CD8-positive, alpha-beta memory T cell (primary cell): ENCODE results near the gene KRTAP1-4. TPM values are rescaled to one million over a fixed set of nuclear protein-coding genes. Genes with fewer than 3 reads are reported as not detected.
A peak's percentile ranks its signal among the peaks of the same experiment; 100 is the strongest.
"Not testable (repeated sequence)": the region's sequence is repeated elsewhere in the genome, so short reads cannot be mapped to it uniquely, and the experiment has no call there.

Experiments
- CTCF ChIA-PET: fragments of 350-600 bp; sonication (Branson Sonifier 250); formaldehyde crosslinking; loops from one replicate; lab custom pipeline; 2021; ENCODE audit warnings: antibody characterized with exemption; lab: Charles Lee
- POLR2A ChIA-PET: fragments of 350-600 bp; sonication (Branson Sonifier 250); formaldehyde crosslinking; loops from one replicate; lab custom pipeline; 2021; ENCODE audit warnings: antibody characterized with exemption; lab: Charles Lee
- DNase-seq, 5 donors: peaks; one replicate each; pipeline versions ENCODE4 v3.0.0 to v3.0.0-alpha.2; 2020 to 2022; ENCODE audit warnings: mixed read lengths in 1 of 5
- H3K27ac ChIP-seq: one replicate; pipeline ENCODE4 v1.7.0; 2013; ENCODE audit warnings: low read depth, mild to moderate bottlenecking, low read length, moderate library complexity
- H3K27me3 ChIP-seq: 2 replicates; pipeline ENCODE4 v1.7.0; 2013; ENCODE audit warnings: low read length, mild to moderate bottlenecking; ENCODE audit not compliant: insufficient read depth, poor library complexity, severe bottlenecking
- H3K36me3 ChIP-seq: 2 replicates; pipeline ENCODE4 v1.7.0; 2013; ENCODE audit warnings: mild to moderate bottlenecking, low read length, moderate library complexity; ENCODE audit not compliant: insufficient read depth
- H3K4me1 ChIP-seq: 2 replicates; pipeline ENCODE4 v1.7.0; 2013; ENCODE audit warnings: mild to moderate bottlenecking, low read length, moderate library complexity; ENCODE audit not compliant: insufficient read depth
- H3K4me3 ChIP-seq: 2 replicates; pipeline ENCODE4 v1.7.0; 2013; ENCODE audit warnings: mild to moderate bottlenecking, low read length
- H3K9me3 ChIP-seq: 2 replicates; pipeline ENCODE4 v1.7.0; 2013; ENCODE audit warnings: mild to moderate bottlenecking, low read length
- H3K27ac Mint-ChIP-seq, 8 donors: one replicate each; pipeline ENCODE4 v1.8.0; 2020 to 2021; ENCODE audit warnings: mixed read lengths in 8 of 8, mild to moderate bottlenecking in 6 of 8, inconsistent platforms in 3 of 8, moderate library complexity in 3 of 8
- H3K27me3 Mint-ChIP-seq, 2 donors: one replicate each; pipeline ENCODE4 v1.8.0; 2020 to 2021; ENCODE audit warnings: mixed read lengths in 2 of 2, mild to moderate bottlenecking in 1 of 2, moderate library complexity in 1 of 2
- H3K36me3 Mint-ChIP-seq, 3 donors: one replicate each; pipeline ENCODE4 v1.8.0; 2020 to 2021; ENCODE audit warnings: mixed read lengths in 3 of 3, inconsistent platforms in 1 of 3, mild to moderate bottlenecking in 1 of 3
- H3K4me1 Mint-ChIP-seq, 3 donors: one replicate each; pipeline ENCODE4 v1.8.0; 2020 to 2021; ENCODE audit warnings: mixed read lengths in 3 of 3, inconsistent platforms in 1 of 3, mild to moderate bottlenecking in 1 of 3
- H3K4me3 Mint-ChIP-seq, 7 donors: one replicate each; pipeline ENCODE4 v1.8.0; 2020 to 2021; ENCODE audit warnings: mixed read lengths in 7 of 7, mild to moderate bottlenecking in 6 of 7, moderate library complexity in 4 of 7, inconsistent platforms in 2 of 7
- H3K9me3 Mint-ChIP-seq, 5 donors: one replicate each; pipeline ENCODE4 v1.8.0; 2020 to 2022; ENCODE audit warnings: mixed read lengths in 5 of 5, mild to moderate bottlenecking in 3 of 5, moderate library complexity in 2 of 5, inconsistent platforms in 1 of 5
- polyA plus RNA-seq: library from polyadenylated mRNA; unstranded; fragments of 300-500 nt; fragmentation: Illumina TruSeq; gene quantifications from one replicate; pipeline ENCODE4 v1.2.3, GENCODE V29; 2021
- total RNA-seq, 2 experiments: library from RNA; stranded (reverse); gene quantifications; one replicate each; pipeline ENCODE4 v1.2.3, GENCODE V29; 2021

The KRTAP1-4 gene
- total and polyA plus RNA-seq, 3 experiments from 2014 or later = not detected

GRCh38 chr17:41065016-41065689, 35.2 kb upstream of the KRTAP1-4 start:
- H3K4me1 ChIP-seq, H3K4me1 Mint-ChIP-seq, H3K4me3 ChIP-seq, H3K9me3 ChIP-seq, H3K27ac ChIP-seq, H3K4me3 Mint-ChIP-seq, CTCF ChIA-PET, H3K36me3 Mint-ChIP-seq, H3K27ac Mint-ChIP-seq, DNase-seq, H3K27me3 ChIP-seq, H3K9me3 Mint-ChIP-seq, H3K36me3 ChIP-seq: not testable (repeated sequence)
- H3K27me3 Mint-ChIP-seq = peaks cover 20 to 28% of the 10 kb centered on the region in 2 donors
- POLR2A ChIA-PET = interaction anchor here (0.6 kb wide), 1 partner anchor 13 kb away, joined by 6 read pairs; no protein-coding TSS in a partner anchor

GRCh38 chr17:41064301-41064700, 34.3 kb upstream of the KRTAP1-4 start:
- no peak for DNase-seq
- ChIA-PET POLR2A (no interaction called here), CTCF (no interaction called here)
- no peaks in the 10 kb centered on the region for H3K4me1 ChIP-seq
- no peaks in the 10 kb centered on the region for H3K9me3 ChIP-seq
- no peaks in the 10 kb centered on the region for H3K36me3 Mint-ChIP-seq
- H3K27me3 ChIP-seq = no peaks in the 10 kb centered on the region
- H3K36me3 ChIP-seq = no peaks in the 10 kb centered on the region
- H3K4me3 ChIP-seq = no peak overlapping the region
- H3K9me3 Mint-ChIP-seq = no peaks in the 10 kb centered on the region
- no peak overlapping the region for H3K27ac ChIP-seq
- H3K4me1 Mint-ChIP-seq = peaks cover 0 to 2% (median 0%) of the 10 kb centered on the region in 3 donors
- H3K27me3 Mint-ChIP-seq = peaks cover 22 to 34% of the 10 kb centered on the region in 2 donors
- no peak overlapping the region for H3K4me3 Mint-ChIP-seq
- H3K27ac Mint-ChIP-seq = no peak overlapping the region

GRCh38 chr17:41063449-41063848, 33.5 kb upstream of the KRTAP1-4 start:
- H3K27ac Mint-ChIP-seq = no peak overlapping the region
- H3K36me3 ChIP-seq = no peaks in the 10 kb centered on the region
- H3K27me3 Mint-ChIP-seq = peaks cover 25 to 42% of the 10 kb centered on the region in 2 donors
- no peaks in the 10 kb centered on the region for H3K9me3 Mint-ChIP-seq
- H3K9me3 ChIP-seq = no peaks in the 10 kb centered on the region
- no peaks in the 10 kb centered on the region for H3K27me3 ChIP-seq
- no peak overlapping the region for H3K27ac ChIP-seq
- H3K4me3 Mint-ChIP-seq = no peak overlapping the region
- no peak for DNase-seq
- ChIA-PET POLR2A (no interaction called here), CTCF (no interaction called here)
- H3K36me3 Mint-ChIP-seq = no peaks in the 10 kb centered on the region
- H3K4me1 ChIP-seq = no peaks in the 10 kb centered on the region
- no peak overlapping the region for H3K4me3 ChIP-seq
- H3K4me1 Mint-ChIP-seq = no peaks in the 10 kb centered on the region

DNA sequence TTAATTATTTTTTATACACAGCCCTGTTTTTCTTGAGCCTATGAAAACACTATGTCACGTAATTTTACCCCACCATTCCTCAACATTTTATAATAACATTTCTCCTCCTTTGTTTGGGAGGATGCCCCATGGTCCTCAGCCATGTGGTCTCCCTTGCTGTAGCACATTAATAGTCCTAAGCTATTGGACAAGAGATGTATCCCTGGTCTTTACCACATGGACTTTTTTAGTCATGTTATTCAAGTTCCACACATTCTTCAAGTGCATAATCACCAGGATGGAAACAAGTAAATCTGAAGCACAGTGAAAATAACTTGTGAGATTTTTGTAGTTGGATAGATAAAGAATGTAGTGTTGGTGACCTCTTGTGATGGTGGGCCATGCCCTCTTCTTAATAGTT, 32.0 kb upstream of the KRTAP1-4 start:
- no peaks in the 10 kb centered on the region for H3K9me3 ChIP-seq

DNA sequence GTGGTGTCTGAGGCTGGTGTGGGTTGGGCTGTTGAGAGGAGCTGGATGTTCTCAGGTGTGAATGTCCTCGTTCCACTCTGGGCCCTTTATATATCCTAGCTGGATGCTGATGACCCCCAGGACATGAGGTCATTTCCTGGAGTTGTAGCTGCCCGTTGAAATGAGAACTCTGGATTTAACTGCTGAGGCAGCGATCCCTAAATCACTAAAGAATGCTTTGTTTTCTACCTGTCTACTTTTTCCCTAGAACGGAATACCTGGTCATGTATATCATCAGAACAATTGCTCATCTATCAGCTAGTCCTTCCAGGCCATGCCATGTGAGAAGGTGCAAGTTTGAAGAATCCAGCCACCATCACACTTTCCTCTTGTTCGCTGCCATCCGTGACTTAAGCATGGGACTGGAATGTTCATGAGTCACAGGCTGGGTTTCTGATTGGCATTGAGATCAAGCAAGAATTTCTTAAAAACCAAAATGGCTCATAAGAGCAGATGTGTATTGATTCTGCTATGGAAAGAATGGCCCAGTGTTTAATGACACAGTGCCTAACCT, 30.1 kb upstream of the KRTAP1-4 start, which contains the start of gene KRTAP2-3:
Gene KRTAP2-3 (minus strand): TSS at position 63 of the 553 bp plus-strand sequence. CDS start 64 bp downstream, outside the sequence.
- H3K4me3 ChIP-seq = no peak within 1 kb of the TSS
- H3K4me3 Mint-ChIP-seq = no peak within 1 kb of the TSS
- no peak for DNase-seq
- H3K27me3 ChIP-seq = no peaks in the 10 kb centered on the region
- no peaks in the 10 kb centered on the region for H3K9me3 ChIP-seq
- no peaks in the 10 kb centered on the region for H3K4me1 Mint-ChIP-seq
- POLR2A ChIA-PET = interaction anchor here (0.6 kb wide), 1 partner anchor 88 kb away, joined by 3 read pairs; no protein-coding TSS in a partner anchor
- no peaks in the 10 kb centered on the region for H3K4me1 ChIP-seq
- peaks cover 0 to 4% (median 0%) of the 10 kb centered on the region in 5 donors for H3K9me3 Mint-ChIP-seq
- H3K27ac Mint-ChIP-seq = peak within 1 kb of the TSS in 1 of 8 donors; percentile 16
- no peaks in the 10 kb centered on the region for H3K36me3 ChIP-seq
- peaks cover 33 to 64% of the 10 kb centered on the region in 2 donors for H3K27me3 Mint-ChIP-seq
- H3K36me3 Mint-ChIP-seq = no peaks in the 10 kb centered on the region
- CTCF ChIA-PET = no interaction called here
- no peak within 1 kb of the TSS for H3K27ac ChIP-seq

More for the DNA sequence above, 32.0 kb upstream of the KRTAP1-4 start:
- Mint-ChIP-seq H3K4me3 (no peak overlapping the region), H3K27ac (no peak overlapping the region), H3K9me3 (peaks cover 0 to 4% (median 0%) of the 10 kb centered on the region in 5 donors), H3K27me3 (peaks cover 33 to 52% of the 10 kb centered on the region in 2 donors), H3K4me1 (no peaks in the 10 kb centered on the region), H3K36me3 (no peaks in the 10 kb centered on the region)
- H3K4me1 ChIP-seq = no peaks in the 10 kb centered on the region
- H3K36me3 ChIP-seq = no peaks in the 10 kb centered on the region
- no peaks in the 10 kb centered on the region for H3K27me3 ChIP-seq
- no peak overlapping the region for H3K4me3 ChIP-seq
- no peak overlapping the region for H3K27ac ChIP-seq
- no peak for DNase-seq
- ChIA-PET POLR2A (no interaction called here), CTCF (no interaction called here)

GRCh38 chr17:41059276-41060051, 29.5 kb upstream of the KRTAP1-4 start:
- H3K4me1 ChIP-seq, H3K27ac ChIP-seq, DNase-seq, POLR2A ChIA-PET, H3K4me1 Mint-ChIP-seq, H3K4me3 Mint-ChIP-seq, H3K36me3 ChIP-seq, H3K9me3 Mint-ChIP-seq, H3K36me3 Mint-ChIP-seq, H3K9me3 ChIP-seq, H3K27me3 ChIP-seq, H3K4me3 ChIP-seq, CTCF ChIA-PET: not testable (repeated sequence)
- peak overlapping the region in 1 of 8 donors; percentile 16 for H3K27ac Mint-ChIP-seq
- H3K27me3 Mint-ChIP-seq = peaks cover 33 to 61% of the 10 kb centered on the region in 2 donors

GRCh38 chr17:41058741-41059140, 28.7 kb upstream of the KRTAP1-4 start:
- Mint-ChIP-seq H3K4me3 (no peak overlapping the region), H3K4me1 (no peaks in the 10 kb centered on the region), H3K9me3 (peaks cover 0 to 4% (median 0%) of the 10 kb centered on the region in 5 donors), H3K36me3 (no peaks in the 10 kb centered on the region), H3K27me3 (peaks cover 33 to 63% of the 10 kb centered on the region in 2 donors), H3K27ac (no peak overlapping the region)
- Histone ChIP-seq H3K27ac (no peak overlapping the region), H3K27me3 (no peaks in the 10 kb centered on the region), H3K36me3 (no peaks in the 10 kb centered on the region), H3K9me3 (no peaks in the 10 kb centered on the region), H3K4me1 (no peaks in the 10 kb centered on the region), H3K4me3 (no peak overlapping the region)
- ChIA-PET POLR2A (no interaction called here), CTCF (no interaction called here)
- DNase-seq = no peak

DNA sequence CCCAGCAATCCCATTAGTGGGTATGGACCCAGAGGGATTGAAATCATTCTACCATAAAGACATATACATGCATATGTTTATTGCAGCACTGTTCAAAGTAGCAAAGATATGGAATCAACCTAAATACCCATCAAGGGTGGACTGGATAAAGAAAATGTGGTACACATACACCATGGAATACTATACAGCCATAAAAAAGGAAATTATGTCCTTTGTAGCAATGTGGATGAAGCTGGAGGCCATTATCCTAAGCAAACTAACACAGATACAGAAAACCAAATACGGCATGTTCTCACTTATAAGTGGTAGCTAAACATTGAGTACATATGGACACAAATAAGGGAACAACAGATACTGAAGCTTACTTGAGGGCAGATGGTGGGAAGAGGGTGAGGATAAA, 27.6 kb upstream of the KRTAP1-4 start:
- no peaks in the 10 kb centered on the region for H3K36me3 ChIP-seq
- POLR2A ChIA-PET = no interaction called here
- peaks cover 0 to 4% (median 0%) of the 10 kb centered on the region in 5 donors for H3K9me3 Mint-ChIP-seq
- no peak overlapping the region for H3K4me3 Mint-ChIP-seq
- H3K4me1 ChIP-seq = no peaks in the 10 kb centered on the region
- no peak for DNase-seq
- H3K4me1 Mint-ChIP-seq = no peaks in the 10 kb centered on the region
- no peaks in the 10 kb centered on the region for H3K36me3 Mint-ChIP-seq
- H3K27me3 ChIP-seq = no peaks in the 10 kb centered on the region
- no peak overlapping the region for H3K27ac ChIP-seq
- CTCF ChIA-PET = no interaction called here
- H3K27ac Mint-ChIP-seq = no peak overlapping the region
- peaks cover 33 to 67% of the 10 kb centered on the region in 2 donors for H3K27me3 Mint-ChIP-seq
- H3K4me3 ChIP-seq = no peak overlapping the region
- H3K9me3 ChIP-seq = no peaks in the 10 kb centered on the region
